SU-DHL-6 (cell line): Measurements from ENCODE around the gene SLC25A12.

Experiments used
- H2AFZ ChIP-seq: fragments of 200-600 bp; sonication (generic); 2 replicates; pipeline ENCODE4 v1.6.1; 2014; ENCODE audit warnings: low read depth, mild to moderate bottlenecking, moderate library complexity, mixed read lengths, antibody characterized with exemption, low read length; ENCODE audit not compliant: severe bottlenecking
- H3F3A ChIP-seq: fragments of 200-600 bp; shearing (Covaris generic); 2 replicates; pipeline ENCODE4 v1.6.0; 2016; ENCODE audit warnings: antibody characterized with exemption, mild to moderate bottlenecking; ENCODE audit not compliant: insufficient read depth
- H3K27ac ChIP-seq: fragments of 200-600 bp; sonication (generic); 2 replicates; pipeline ENCODE4 v1.5.1; 2016; ENCODE audit warnings: low read depth, mild to moderate bottlenecking, low read length, moderate library complexity, mixed read lengths
- H3K27me3 ChIP-seq: fragments of 200-600 bp; sonication (generic), shearing (Covaris generic); 2 replicates; pipeline ENCODE4 v1.6.0; 2014; ENCODE audit warnings: mild to moderate bottlenecking, low read length
- H3K36me3 ChIP-seq: fragments of 200-600 bp; sonication (generic); 2 replicates; pipeline ENCODE4 v1.6.1; 2014; ENCODE audit warnings: mild to moderate bottlenecking, low read length, mixed read lengths
- H3K4me2 ChIP-seq: fragments of 300-600, 200-600 bp; shearing (Covaris generic), sonication (generic); 2 replicates; pipeline ENCODE4 v1.6.0; 2014; ENCODE audit warnings: low read length, low read depth, mild to moderate bottlenecking; ENCODE audit not compliant: poor library complexity, severe bottlenecking
- H3K4me3 ChIP-seq: fragments of 200-600 bp; sonication (generic); 2 replicates; pipeline ENCODE4 v1.5.1; 2014; ENCODE audit warnings: antibody characterized with exemption, low read length, mild to moderate bottlenecking, mixed read lengths; ENCODE audit not compliant: insufficient read depth, poor library complexity, severe bottlenecking
- H3K79me2 ChIP-seq: fragments of 200-600 bp; sonication (generic); 2 replicates; pipeline ENCODE4 v1.6.1; 2014; ENCODE audit warnings: mild to moderate bottlenecking, low read length, moderate library complexity; ENCODE audit not compliant: insufficient read depth
- H3K9ac ChIP-seq: fragments of 200-600 bp; sonication (generic); 2 replicates; pipeline ENCODE4 v1.7.0; 2014; ENCODE audit warnings: mild to moderate bottlenecking, low read length
- H3K9me2 ChIP-seq: fragments of 200-600 bp; sonication (generic); replicated peaks from 2 replicates; pipeline ENCODE4 v1.6.1; 2014; ENCODE audit warnings: low read length; ENCODE audit not compliant: insufficient read depth
- H3K9me3 ChIP-seq: fragments of 200-600 bp; sonication (generic); 2 replicates; pipeline ENCODE4 v1.6.1; 2014; ENCODE audit warnings: low read length, mixed read lengths; ENCODE audit not compliant: insufficient read depth
- H4K20me1 ChIP-seq: fragments of 200-600 bp; sonication (generic); 2 replicates; pipeline ENCODE4 v1.6.1; 2014; ENCODE audit warnings: low read depth, mild to moderate bottlenecking, antibody characterized with exemption, low read length, moderate library complexity, mixed read lengths
- CTCF ChIP-seq: fragments of 200-600 bp; sonication (generic); IDR thresholded peaks from one replicate; pipeline ENCODE4 v1.5.1; 2017; ENCODE audit warnings: antibody characterized with exemption, mild to moderate bottlenecking, low read length, moderate library complexity; ENCODE audit not compliant: insufficient read depth, poor library complexity, severe bottlenecking
- EZH2phosphoT487 ChIP-seq: fragments of 200-600 bp; sonication (generic), shearing (Covaris generic); conservative IDR thresholded peaks from 2 replicates; pipeline ENCODE4 v1.6.1; 2018; ENCODE audit warnings: mild to moderate bottlenecking, antibody characterized with exemption, low read length, moderate library complexity, mixed read lengths

The SLC25A12 gene

GRCh38 chr2:171874963-171875362, 19.1 kb downstream of the SLC25A12 start:
- Histone ChIP-seq H3K79me2 (peaks cover 83% of the 10 kb centered on the region), H3F3A (no peaks in the 10 kb centered on the region), H3K9me2 (no peaks in the 10 kb centered on the region), H3K27me3 (no peaks in the 10 kb centered on the region), H3K9me3 (no peaks in the 10 kb centered on the region), H3K9ac (no peak overlapping the region), H3K27ac (no peak overlapping the region), H4K20me1 (0 out of 2 replicates have a peak, but pooled peaks cover 3% of the 10 kb centered on the region), H3K4me2 (no peak overlapping the region), H2AFZ (no peak overlapping the region), H3K36me3 (peaks cover 12% of the 10 kb centered on the region; the same call in 1 of the 2 replicates), H3K4me3 (no peak overlapping the region)
- TF ChIP-seq CTCF, result no peak
- no peak for TF ChIP-seq EZH2phosphoT487

- Histone ChIP-seq H3F3A (no peaks in the 10 kb centered on the region), H3K4me3 (no peak overlapping the region), H3K27me3 (no peaks in the 10 kb centered on the region), H3K9ac (no peak overlapping the region), H3K79me2 (peaks cover 83% of the 10 kb centered on the region), H2AFZ (no peak overlapping the region), H3K9me2 (no peaks in the 10 kb centered on the region), H4K20me1 (0 out of 2 replicates have a peak, but pooled peaks cover 3% of the 10 kb centered on the region), H3K36me3 (peaks cover 12% of the 10 kb centered on the region; the same call in 1 of the 2 replicates), H3K27ac (no peak overlapping the region), H3K9me3 (no peaks in the 10 kb centered on the region), H3K4me2 (no peak overlapping the region)
- no peak for TF ChIP-seq EZH2phosphoT487
Measured at GRCh38 chr2:171874517-171874916, 19.5 kb downstream of the SLC25A12 start.

GRCh38 chr2:171864357-171864985, 29.6 kb downstream of the SLC25A12 start:
- H2AFZ ChIP-seq, result no peak overlapping the region
- H3K4me2 ChIP-seq, result no peak overlapping the region
- no peak overlapping the region for H3K27ac ChIP-seq
- no peaks in the 10 kb centered on the region for H4K20me1 ChIP-seq
- no peaks in the 10 kb centered on the region; the same call in 1 of the 2 replicates for H3K9me2 ChIP-seq
- H3K9ac ChIP-seq, result no peak overlapping the region
- H3K36me3 ChIP-seq, result peaks cover 9% of the 10 kb centered on the region
- H3K9me3 ChIP-seq, result no peaks in the 10 kb centered on the region
- TF ChIP-seq CTCF (no peak), EZH2phosphoT487 (no peak)
- peaks cover 18% of the 10 kb centered on the region for H3K79me2 ChIP-seq
- H3K27me3 ChIP-seq, result no peaks in the 10 kb centered on the region
- no peak overlapping the region for H3K4me3 ChIP-seq
- H3F3A ChIP-seq, result no peaks in the 10 kb centered on the region

- Histone ChIP-seq H3K4me3 (no peak overlapping the region), H3K27me3 (no peaks in the 10 kb centered on the region), H3K9me2 (no peaks in the 10 kb centered on the region), H4K20me1 (no peaks in the 10 kb centered on the region), H3K36me3 (no peaks in the 10 kb centered on the region), H3K9ac (no peak overlapping the region), H3K27ac (no peak overlapping the region), H3K9me3 (no peaks in the 10 kb centered on the region), H3F3A (no peaks in the 10 kb centered on the region), H3K4me2 (no peak overlapping the region), H3K79me2 (peaks cover 17% of the 10 kb centered on the region), H2AFZ (no peak overlapping the region)
- no peak for TF ChIP-seq EZH2phosphoT487
Measured at GRCh38 chr2:171862501-171862900, 31.5 kb downstream of the SLC25A12 start.
